ENCODE measurements around the gene NACC2. TPM values are rescaled to one million over a fixed set of nuclear protein-coding genes. Genes with fewer than 3 reads are reported as not detected.
"Not testable (repeated sequence)": the region's sequence is repeated elsewhere in the genome, so short reads cannot be mapped to it uniquely, and the experiment has no call there.

The NACC2 gene
- total RNA-seq, 1 donor from 2014 or later = 62.0 TPM

GRCh38 chr9:135979547-135980166 is 115.4 kb downstream of the NACC2 start:
- no peak for DNase-seq (ENCODE audit: low read depth)

DNA sequence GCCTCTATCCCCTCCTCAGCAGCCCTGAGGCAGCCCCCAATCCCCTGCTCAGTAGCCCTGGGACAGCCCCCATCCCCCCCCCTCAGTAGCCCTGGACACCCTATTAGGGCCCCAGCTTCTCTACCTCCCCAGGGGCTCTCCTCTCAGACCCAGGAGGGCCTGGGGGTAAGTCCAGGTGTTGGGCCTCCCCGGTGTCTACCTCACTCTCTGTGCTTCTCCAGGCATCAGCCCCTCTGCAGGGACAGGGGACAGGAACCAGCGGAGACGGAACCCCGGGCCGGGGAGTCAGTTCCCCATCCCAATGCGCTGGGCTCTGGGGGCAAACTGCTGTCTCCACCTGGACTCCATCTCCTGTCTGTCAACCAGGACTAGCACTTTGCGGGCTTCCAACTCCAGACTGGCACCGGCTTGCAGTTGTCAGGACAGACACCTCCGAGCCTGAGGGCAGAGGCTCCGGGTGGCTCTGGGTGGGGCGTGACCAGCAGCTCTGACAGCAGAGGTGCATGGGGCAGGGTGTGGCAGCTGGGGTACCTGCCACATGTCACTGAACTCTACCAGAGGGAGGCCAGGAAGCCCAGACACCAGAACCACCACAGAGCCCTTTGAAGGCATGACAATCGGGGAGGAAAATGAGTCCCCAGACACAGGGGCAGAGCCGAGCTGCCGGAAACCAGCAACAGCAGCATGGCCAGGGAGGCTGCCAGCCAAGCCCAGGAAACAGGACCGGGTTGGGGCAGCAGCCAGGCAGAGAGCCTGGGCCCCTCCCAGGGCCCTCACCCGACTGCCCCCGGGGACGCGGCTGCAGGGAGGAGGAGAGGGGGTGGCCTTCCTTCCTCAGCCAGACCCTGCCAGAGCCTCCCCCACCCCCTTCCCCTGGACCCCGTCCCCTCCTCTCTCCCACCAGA is 116.2 kb downstream of the NACC2 start:
- DNase-seq (ENCODE audit: low read depth) = no peak

DNA sequence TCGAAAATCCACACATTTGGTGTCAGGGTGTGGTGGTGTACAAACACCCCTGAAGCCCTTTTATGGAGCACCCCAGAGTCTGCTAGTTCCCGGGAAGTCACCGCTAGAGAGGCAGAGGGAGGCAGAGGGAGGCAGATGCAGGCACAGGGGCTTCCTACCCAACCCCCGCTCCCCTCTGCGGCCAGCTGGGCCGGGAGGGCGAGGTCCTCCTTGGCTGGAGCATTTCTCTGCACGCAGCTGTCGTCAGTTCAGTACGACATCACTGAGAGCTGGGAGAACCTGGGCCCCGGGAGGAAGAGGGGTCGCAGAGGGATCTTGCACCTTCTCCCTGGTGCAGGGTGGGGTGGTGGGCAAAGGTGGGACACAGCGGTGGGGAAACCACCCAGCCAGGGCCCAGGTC is 118.1 kb downstream of the NACC2 start:
- DNase-seq (ENCODE audit: low read depth) = no peak

DNA sequence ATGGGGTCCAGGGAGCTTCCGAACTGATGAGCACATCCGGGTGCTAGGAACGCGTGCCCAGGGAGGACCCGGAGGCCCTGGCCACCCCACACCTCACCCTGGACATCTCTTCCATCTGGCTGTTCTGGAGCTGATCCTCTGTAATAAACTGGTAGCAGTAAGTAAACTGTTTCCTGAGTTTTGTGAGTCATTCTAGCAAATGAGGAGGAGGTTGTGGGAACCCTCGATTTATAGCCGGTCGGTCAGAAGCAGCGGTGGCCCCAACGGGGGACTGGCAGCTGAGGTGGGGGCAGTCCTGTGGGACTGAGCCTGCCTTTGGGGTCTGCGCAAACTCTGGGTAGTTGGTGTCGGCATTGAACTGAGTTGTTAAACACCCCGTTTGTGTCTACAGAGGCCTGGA is 118.6 kb downstream of the NACC2 start:
- no peak for DNase-seq (ENCODE audit: low read depth)

GRCh38 chr9:135975834-135976233 is 119.3 kb downstream of the NACC2 start:
- no peak for DNase-seq (ENCODE audit: low read depth)

- DNase-seq (ENCODE audit: low read depth) = no peak
These were observed 120.9 kb downstream of the NACC2 start for GRCh38 chr9:135974220-135974573.

GRCh38 chr9:135973277-135974219 is 121.5 kb downstream of the NACC2 start:
- DNase-seq (ENCODE audit: low read depth) = no peak

DNA sequence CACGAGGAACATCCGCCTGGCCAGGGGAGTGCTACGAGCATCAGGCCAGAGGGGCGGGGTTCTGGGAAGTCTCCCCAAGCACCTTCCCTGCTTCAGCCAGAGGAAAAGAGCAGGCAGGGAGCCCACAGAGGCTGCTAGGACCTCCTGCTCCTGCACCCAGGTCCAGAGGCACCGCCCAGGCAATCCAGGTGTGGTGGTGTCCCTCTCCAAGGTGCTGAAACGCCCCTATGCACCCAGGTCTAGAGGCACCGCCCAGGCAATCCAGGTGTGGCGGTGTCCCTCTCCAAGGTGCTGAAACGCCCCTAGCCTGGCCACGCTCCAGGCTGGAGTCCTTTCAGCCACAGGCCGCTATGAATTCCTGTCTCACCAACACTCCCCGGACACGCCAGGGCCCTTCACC is 123.2 kb downstream of the NACC2 start:
- peak; percentile 35 for DNase-seq (ENCODE audit: low read depth)

DNA sequence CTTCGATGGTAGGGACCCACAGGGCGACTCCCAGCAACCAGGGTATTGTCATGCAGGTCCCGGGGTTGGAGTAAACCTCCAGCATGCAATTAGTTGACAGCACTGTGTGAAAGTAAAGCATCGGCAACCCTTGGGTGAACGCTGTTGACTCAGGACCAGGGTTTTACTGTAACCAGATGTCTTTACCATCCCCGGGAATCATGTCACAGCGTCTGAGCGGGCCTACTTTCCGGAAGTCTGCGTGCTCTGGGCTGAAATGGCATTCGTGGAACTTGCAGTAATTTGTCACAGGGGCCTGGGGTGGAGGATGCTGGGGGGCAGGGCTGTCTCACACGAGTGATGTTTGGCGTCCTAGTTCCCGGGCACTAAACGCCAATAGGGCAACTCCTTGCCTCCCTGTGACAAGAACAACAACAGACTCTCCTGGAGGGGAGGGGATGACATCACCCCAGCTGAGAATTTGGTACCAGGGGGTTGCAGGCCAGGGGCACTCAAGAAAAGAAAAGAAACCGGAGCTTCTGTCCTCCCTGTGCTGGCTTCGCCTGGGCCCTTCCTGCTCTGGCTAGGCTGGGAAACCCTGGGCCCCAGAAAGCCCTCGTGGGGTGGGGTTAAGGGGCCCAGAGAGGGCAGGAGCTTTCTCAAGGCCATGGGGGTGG is 123.8 kb downstream of the NACC2 start:
- no peak for DNase-seq (ENCODE audit: low read depth)

DNA sequence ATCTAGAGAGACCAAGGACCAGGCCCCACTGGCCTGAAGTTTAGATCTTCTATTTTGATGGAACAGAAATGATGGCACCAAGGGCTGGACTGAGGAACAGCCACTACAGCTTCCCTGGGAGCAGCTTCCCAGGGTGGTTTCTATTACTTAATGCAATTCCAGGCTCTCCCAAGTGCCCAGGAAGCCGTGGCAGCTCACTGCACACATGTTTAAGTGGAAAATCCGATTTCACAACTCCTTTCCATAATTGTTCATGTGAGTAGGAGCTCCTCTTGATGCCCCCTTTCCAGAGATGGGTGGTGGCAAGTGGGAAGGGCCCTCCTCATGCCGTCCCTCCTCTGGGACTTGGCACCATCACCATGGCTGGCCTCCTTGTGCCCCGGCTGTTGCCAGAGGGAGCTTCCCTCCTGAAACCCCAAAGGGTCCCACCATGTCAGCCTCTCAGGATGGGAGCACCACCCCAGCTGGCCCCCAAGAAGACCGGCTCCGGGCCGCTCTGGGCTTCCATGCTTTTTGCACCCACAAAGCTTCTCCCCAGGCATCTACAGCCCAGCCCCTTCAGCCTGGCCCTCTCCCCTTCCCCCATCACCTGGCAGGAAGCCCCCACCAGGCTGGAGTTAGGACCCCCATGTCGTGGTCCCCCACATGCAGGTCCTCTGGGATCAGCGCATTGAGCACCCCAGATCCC is 124.8 kb downstream of the NACC2 start:
- DNase-seq (ENCODE audit: low read depth) = no peak

GRCh38 chr9:135969064-135969683 is 125.9 kb downstream of the NACC2 start:
- peak; percentile 48 for DNase-seq (ENCODE audit: low read depth)

DNA sequence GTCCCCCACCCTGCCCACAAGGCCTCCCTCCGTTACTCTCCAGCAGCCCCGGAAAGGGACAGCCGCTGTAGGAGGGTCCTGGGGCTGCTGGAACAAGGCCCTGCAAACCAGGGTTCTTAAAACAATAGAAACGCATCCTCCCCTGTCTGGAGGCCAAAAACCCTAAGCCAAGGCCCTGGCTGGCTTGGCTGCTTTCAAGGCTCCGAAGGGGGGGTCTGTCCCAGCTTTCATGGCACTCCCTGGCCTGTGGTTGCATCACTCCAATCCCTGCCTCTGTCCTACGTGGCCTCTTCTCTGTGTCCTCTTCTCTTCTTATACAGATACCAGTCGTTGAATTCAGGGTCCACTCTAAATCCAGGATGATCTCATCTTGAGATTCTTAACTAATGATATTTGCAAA is 126.5 kb downstream of the NACC2 start:
- no peak for DNase-seq (ENCODE audit: low read depth)

GRCh38 chr9:135968083-135968476 is 127.0 kb downstream of the NACC2 start:
- DNase-seq (ENCODE audit: low read depth) = no peak

- not testable (repeated sequence) for DNase-seq (ENCODE audit: low read depth)
These were observed 128.2 kb downstream of the NACC2 start for GRCh38 chr9:135966916-135967260.

GRCh38 chr9:135965124-135965756 is 129.8 kb downstream of the NACC2 start:
- no peak for DNase-seq (ENCODE audit: low read depth)

DNA sequence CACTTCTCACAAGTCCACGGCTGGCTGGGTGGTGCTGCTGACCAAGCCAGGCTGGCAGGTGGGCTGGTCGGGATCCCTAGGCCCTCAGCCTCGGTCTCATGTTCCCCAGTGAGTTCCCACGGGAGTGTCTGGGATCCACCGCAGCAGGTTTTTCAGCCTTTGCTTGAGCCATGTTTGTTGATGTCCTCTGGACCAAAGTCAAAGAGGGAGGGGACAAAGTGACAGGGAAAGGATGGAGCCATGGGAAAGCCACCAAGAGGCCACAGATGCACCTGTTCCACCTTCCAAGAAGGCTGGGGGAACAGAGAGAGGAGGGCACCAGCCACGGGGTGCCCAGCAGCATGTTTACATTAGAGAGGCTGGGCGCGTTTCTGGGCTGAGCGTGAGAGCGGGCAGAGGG is 131.2 kb downstream of the NACC2 start:
- DNase-seq (ENCODE audit: low read depth) = no peak

DNA sequence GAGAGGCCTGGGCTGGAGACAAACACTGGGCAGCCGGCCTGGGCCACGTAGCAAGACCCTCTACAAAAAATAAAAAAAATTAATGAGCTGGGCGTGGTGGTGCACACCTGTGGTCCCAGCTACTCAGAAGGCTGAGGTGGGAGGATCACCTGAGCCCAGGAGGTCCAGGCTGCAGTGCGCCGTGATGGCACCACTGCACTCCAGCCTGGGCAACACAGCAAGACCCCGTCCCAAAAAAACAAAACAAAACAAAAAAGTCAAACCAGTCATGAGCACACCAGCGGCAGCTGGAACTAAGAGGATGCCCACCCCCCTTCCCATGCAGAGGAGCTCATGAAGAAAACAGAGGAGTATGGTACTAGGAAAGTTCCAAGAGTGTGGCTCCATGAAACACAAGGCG is 131.8 kb downstream of the NACC2 start:
- no peak for DNase-seq (ENCODE audit: low read depth)

GRCh38 chr9:135962696-135963307 is 132.3 kb downstream of the NACC2 start:
- DNase-seq (ENCODE audit: low read depth) = no peak

GRCh38 chr9:135961811-135962695 is 133.0 kb downstream of the NACC2 start:
- no peak for DNase-seq (ENCODE audit: low read depth)

All from renal cortical epithelial cell (primary cell).